Kidney (tissue), 14 donors: Measurements from ENCODE around the gene THY1. TPM values are rescaled to one million over a fixed set of nuclear protein-coding genes. Genes with fewer than 3 reads are reported as not detected.
"Not testable (repeated sequence)": the region's sequence is repeated elsewhere in the genome, so short reads cannot be mapped to it uniquely, and the experiment has no call there.

Experiments used
- DNase-seq, 5 donors: peaks; one replicate each; pipeline ENCODE4 v3.0.0-alpha.2; 2013 to 2020
- FAIRE-seq: peaks from 2 replicates; lab custom pipeline; 2012; peaks lifted over from hg19 to GRCh38; lab: Jason Lieb, UNC
- H3K27ac ChIP-seq, 2 donors: one replicate each; pipeline ENCODE4 v1.7.0; 2013; ENCODE audit warnings: low read depth in 2 of 2, low read length in 2 of 2, inconsistent platforms in 1 of 2
- H3K27me3 ChIP-seq: one replicate; pipeline ENCODE4 v1.7.1; 2013; ENCODE audit warnings: low read length, inconsistent platforms; ENCODE audit not compliant: control insufficient read depth, insufficient read depth
- H3K36me3 ChIP-seq, 3 donors: one replicate each; pipeline versions ENCODE4 v1.7.0 to v1.7.1; 2013; ENCODE audit warnings: low read length in 3 of 3, control low read depth in 1 of 3, inconsistent platforms in 1 of 3; ENCODE audit not compliant: insufficient read depth in 3 of 3, control insufficient read depth in 2 of 3
- H3K4me1 ChIP-seq, 3 donors: one replicate each; pipeline versions ENCODE4 v1.7.0 to v1.7.1; 2013; ENCODE audit warnings: low read length in 3 of 3, inconsistent platforms in 1 of 3, low read depth in 1 of 3; ENCODE audit not compliant: control insufficient read depth in 2 of 3, insufficient read depth in 2 of 3
- H3K4me3 ChIP-seq, 3 donors: one replicate each; pipeline versions ENCODE4 v1.7.0 to v1.8.1; 2013; ENCODE audit warnings: low read length in 3 of 3, control low read depth in 1 of 3, inconsistent platforms in 1 of 3
- H3K9ac ChIP-seq, 3 donors: one replicate each; pipeline versions ENCODE4 v1.7.0 to v1.7.1; 2013; ENCODE audit warnings: low read length in 3 of 3, control low read depth in 1 of 3, inconsistent platforms in 1 of 3
- H3K9me3 ChIP-seq, 3 donors: one replicate each; pipeline versions ENCODE4 v1.7.0 to v1.7.1; 2013; ENCODE audit warnings: low read length in 3 of 3, control low read depth in 1 of 3, inconsistent platforms in 1 of 3; ENCODE audit not compliant: control insufficient read depth in 2 of 3, insufficient read depth in 1 of 3
- CTCF ChIP-seq: IDR thresholded peaks from 3 replicates; pipeline ENCODE4 v1.5.1; 2012; ENCODE audit warnings: mild to moderate bottlenecking, moderate library complexity, borderline replicate concordance; ENCODE audit not compliant: insufficient read depth; ENCODE audit errors: extremely low read depth
- intact Hi-C: fragments of 100-400 bp; cut with DNase I; formaldehyde crosslinking; loops from one replicate; pipeline ENCODE4 v1.11.1; 2022
- polyA plus RNA-seq: library from polyadenylated mRNA; stranded (reverse); fragments of 350-450 nt; fragmentation: Illumina TruSeq; extraction: RNeasy Lipid Tissue Mini Kit (QIAGEN cat#74804); gene quantifications from one replicate; pipeline ENCODE4 v1.2.3, GENCODE V29; 2014; ENCODE audit warnings: low read depth, low replicate concordance; ENCODE audit not compliant: insufficient read depth
- total RNA-seq: library from RNA; stranded (reverse); fragmentation: NEBNext Ultra II Directional; extraction: Animal tissue kit (Norgen Biotek cat#: 25700); gene quantifications from one replicate; pipeline ENCODE4 v1.2.1, GENCODE V29; 2021
- donor health status: control.
- donor health status: control.
- donor health status: control.
- donor health status: control.
- donor health status: control.
- donor health status: DM: yes; HTN: yes; CAD: no.
- donor health status: Normal renal cell carcinoma (clear cell type).

THY1 gene
- total and polyA plus RNA-seq, 2 donors from 2014 or later = 17.5 to 240 TPM

- no peak overlapping the region for H3K9ac ChIP-seq
- H3K4me1 ChIP-seq = no peaks in the 10 kb centered on the region
These were observed 37.1 kb upstream of the THY1 start for GRCh38 chr11:119460097-119460496.

DNA sequence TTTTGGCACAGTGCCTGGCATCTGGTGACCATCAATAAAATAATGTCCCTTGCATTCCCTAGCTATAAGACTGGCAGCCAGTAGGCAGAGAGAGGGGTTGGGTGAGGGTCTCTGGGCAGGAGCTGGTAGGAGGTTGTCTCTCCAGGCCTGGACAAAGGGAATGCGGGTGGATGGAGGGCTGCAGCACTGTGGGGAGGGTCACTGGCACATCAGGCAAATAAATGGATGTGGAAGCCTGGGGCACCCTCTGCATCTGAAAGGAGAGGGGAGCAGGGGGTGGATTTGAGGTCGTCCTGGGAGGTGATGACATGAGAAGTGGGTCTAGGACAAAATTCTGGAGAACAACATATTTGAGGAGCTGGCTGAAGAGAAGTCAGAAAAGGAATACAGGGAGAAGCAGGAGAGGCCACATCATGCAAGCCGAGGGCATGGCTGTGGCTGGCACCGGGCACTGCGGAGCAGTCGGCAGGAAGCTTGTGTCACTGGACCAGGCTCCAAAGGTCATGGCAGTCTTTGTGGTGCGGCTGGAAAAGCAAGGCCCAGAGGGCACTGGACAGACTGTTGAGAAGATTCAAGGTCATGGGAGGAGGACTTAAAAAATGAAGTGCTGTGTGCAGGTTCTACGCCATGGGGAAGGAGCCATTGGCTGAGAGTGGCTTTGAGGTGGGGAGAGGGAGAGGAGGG, 36.5 kb upstream of the THY1 start:
- FAIRE-seq (no peak), DNase-seq (no peak)
- H3K9ac ChIP-seq = no peak overlapping the region
- H3K36me3 ChIP-seq = no peaks in the 10 kb centered on the region
- no peaks in the 10 kb centered on the region for H3K9me3 ChIP-seq
- H3K4me3 ChIP-seq = no peak overlapping the region
- no peaks in the 10 kb centered on the region for H3K4me1 ChIP-seq
- no peaks in the 10 kb centered on the region for H3K27me3 ChIP-seq
- intact Hi-C loops = no loop called here
- TF ChIP-seq CTCF = no peak
- no peak overlapping the region for H3K27ac ChIP-seq

More at GRCh38 chr11:119460097-119460496, 37.1 kb upstream of the THY1 start:
- intact Hi-C loops = no loop called here
- H3K9me3 ChIP-seq = no peaks in the 10 kb centered on the region
- H3K36me3 ChIP-seq = no peaks in the 10 kb centered on the region
- FAIRE-seq = no peak
- H3K27ac ChIP-seq = no peak overlapping the region
- no peaks in the 10 kb centered on the region for H3K27me3 ChIP-seq
- no peak overlapping the region for H3K4me3 ChIP-seq
- no peak for DNase-seq
- no peak for TF ChIP-seq CTCF

GRCh38 chr11:119455708-119456107, 32.7 kb upstream of the THY1 start:
- H3K36me3 ChIP-seq, H3K9ac ChIP-seq, DNase-seq, intact Hi-C loops, H3K4me1 ChIP-seq, H3K4me3 ChIP-seq, FAIRE-seq, H3K27me3 ChIP-seq, H3K27ac ChIP-seq, H3K9me3 ChIP-seq: not testable (repeated sequence)

DNA sequence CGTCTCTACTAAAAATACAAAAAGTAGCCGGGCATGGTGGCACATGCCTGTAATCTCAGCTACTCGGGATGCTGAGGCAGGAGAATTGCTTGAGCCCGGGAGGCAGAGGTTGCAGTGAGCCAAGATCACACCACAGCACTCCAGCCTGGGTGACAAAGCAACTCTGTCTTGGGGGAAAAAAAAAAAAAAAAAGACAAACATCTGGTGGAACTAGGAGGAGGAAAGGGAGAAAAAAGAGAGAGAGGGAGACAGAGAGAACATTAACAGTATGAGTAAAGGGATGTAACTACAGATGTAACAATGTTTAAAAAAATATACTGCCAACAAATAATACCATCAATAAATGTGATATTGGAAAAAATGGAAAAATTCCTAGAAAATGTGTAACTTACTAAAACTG, 32.3 kb upstream of the THY1 start:
- H3K9ac ChIP-seq, DNase-seq, H3K36me3 ChIP-seq, H3K27ac ChIP-seq, H3K9me3 ChIP-seq, H3K4me3 ChIP-seq, FAIRE-seq, H3K27me3 ChIP-seq, H3K4me1 ChIP-seq, intact Hi-C loops: not testable (repeated sequence)
